GM23248 (cell line): Measurements from ENCODE around the gene VPS4A. TPM values are rescaled to one million over a fixed set of nuclear protein-coding genes. Genes with fewer than 3 reads are reported as not detected.

Experiments used
- DNase-seq: peaks from one replicate; pipeline ENCODE4 v3.0.0-alpha.2; 2015
- H2AFZ ChIP-seq: fragments of 200-600 bp; sonication (generic); 2 replicates; pipeline ENCODE4 v1.6.1; 2016; ENCODE audit warnings: antibody characterized with exemption
- H3F3A ChIP-seq: fragments of 200-600 bp; sonication (generic); 2 replicates; pipeline ENCODE4 v1.6.1; 2016; ENCODE audit warnings: mild to moderate bottlenecking, antibody characterized with exemption, mixed run types; ENCODE audit not compliant: insufficient read depth
- H3K27ac ChIP-seq: fragments of 200-600 bp; sonication (generic); 2 replicates; pipeline ENCODE4 v1.5.1; 2016; ENCODE audit warnings: mild to moderate bottlenecking
- H3K27me3 ChIP-seq: fragments of 200-600 bp; sonication (generic); replicated peaks from 2 replicates; pipeline ENCODE4 v1.6.1; 2016; ENCODE audit warnings: mild to moderate bottlenecking; ENCODE audit not compliant: insufficient read depth
- H3K36me3 ChIP-seq: fragments of 200-600 bp; sonication (generic); 2 replicates; pipeline ENCODE4 v1.6.1; 2016; ENCODE audit warnings: low read depth, mild to moderate bottlenecking
- H3K4me1 ChIP-seq: fragments of 200-600 bp; sonication (generic); 2 replicates; pipeline ENCODE4 v1.6.1; 2016; ENCODE audit warnings: mild to moderate bottlenecking; ENCODE audit not compliant: insufficient read depth
- H3K4me2 ChIP-seq: fragments of 200-600 bp; sonication (generic); one replicate; pipeline ENCODE4 v1.6.1; 2016; ENCODE audit warnings: mild to moderate bottlenecking; ENCODE audit not compliant: unreplicated experiment
- H3K4me3 ChIP-seq: fragments of 200-600 bp; sonication (generic); 2 replicates; pipeline ENCODE4 v1.5.1; 2016; ENCODE audit warnings: mild to moderate bottlenecking
- H3K79me2 ChIP-seq: fragments of 200-600 bp; sonication (generic); 2 replicates; pipeline ENCODE4 v1.6.1; 2016; ENCODE audit warnings: mild to moderate bottlenecking; ENCODE audit not compliant: insufficient read depth
- H3K9ac ChIP-seq: fragments of 200-600 bp; sonication (generic); 2 replicates; pipeline ENCODE4 v1.6.1; 2016; ENCODE audit warnings: mild to moderate bottlenecking
- H3K9me2 ChIP-seq: fragments of 200-600 bp; sonication (generic); 2 replicates; pipeline ENCODE4 v1.6.1; 2016; ENCODE audit warnings: mixed run types, mild to moderate bottlenecking, moderate library complexity; ENCODE audit not compliant: insufficient read depth
- H3K9me3 ChIP-seq: fragments of 200-600 bp; sonication (generic); one replicate; pipeline ENCODE4 v1.6.1; 2017; ENCODE audit warnings: low read depth
- H4K20me1 ChIP-seq: fragments of 200-600 bp; sonication (generic); 2 replicates; pipeline ENCODE4 v1.6.0; 2016; ENCODE audit not compliant: insufficient read depth
- EZH2 ChIP-seq: fragments of 200-600 bp; sonication (generic); IDR thresholded peaks from 2 replicates; pipeline ENCODE4 v1.6.1; 2018; ENCODE audit warnings: antibody characterized with exemption, mild to moderate bottlenecking; ENCODE audit not compliant: insufficient read depth, poor library complexity, severe bottlenecking
- EZH2phosphoT487 ChIP-seq: fragments of 200-600 bp; sonication (generic); IDR thresholded peaks from 2 replicates; pipeline ENCODE4 v1.6.1; 2018; ENCODE audit warnings: antibody characterized with exemption, moderate library complexity, mild to moderate bottlenecking, low read depth; ENCODE audit not compliant: insufficient read depth
- WGBS, 2 experiments: methylation state at CpG; one replicate each; pipeline ENCODE4 v1.1.6; 2015 to 2017; ENCODE audit warnings: low lambda C conversion rate in 2 of 2, low coverage in 1 of 2; ENCODE audit errors: missing lambda C conversion rate in 2 of 2; 5-methylcytosine and 5-hydroxymethylcytosine counted together
- in situ Hi-C: fragments of 300-500 bp; cut with MboI; formaldehyde crosslinking; loops from 2 replicates; pipeline ENCODE4 v1.15.0; 2020
- polyA plus RNA-seq: library from polyadenylated mRNA; unstranded; fragments of >200 nt; fragmentation: Nextera tagmentation; extraction: Ambion mirVana; gene quantifications from 2 replicates; pipeline ENCODE4 v1.2.1, GENCODE V29; 2016
- total RNA-seq: library from RNA; depleted of rRNA; stranded (reverse); fragments of >200 nt; shearing (Covaris generic); gene quantifications from 2 replicates; pipeline ENCODE4 v1.2.3, GENCODE V29; 2014

VPS4A gene
- total and polyA plus RNA-seq, 2 experiments from 2014 or later = 36.5 to 43.8 TPM

DNA sequence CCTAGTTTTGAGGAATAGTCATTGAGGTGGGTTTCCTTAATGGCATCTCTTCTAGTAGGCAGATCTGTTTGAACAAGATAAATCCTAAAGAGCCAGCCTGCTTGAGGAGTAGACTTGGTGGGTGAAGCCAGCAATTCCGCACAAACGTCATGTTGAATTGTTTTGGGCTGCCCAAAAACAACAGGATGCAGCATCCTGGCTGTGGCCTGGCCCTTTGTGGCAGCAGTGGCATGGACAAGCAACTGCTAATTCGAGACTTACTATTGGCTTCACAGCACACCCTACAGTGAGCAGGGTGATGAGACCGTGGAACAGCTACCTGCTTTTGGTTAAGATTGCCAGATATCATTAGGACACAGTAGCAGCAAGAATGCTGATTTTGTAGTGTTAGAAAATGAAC lies 9.3 kb upstream of the VPS4A start:
- Histone ChIP-seq H2AFZ (no peak overlapping the region), H3K4me2 (no peak overlapping the region), H3K9me3 (no peaks in the 10 kb centered on the region), H3K4me1 (no peaks in the 10 kb centered on the region; the same call in 1 of the 2 replicates), H3F3A (peaks cover 9% of the 10 kb centered on the region), H3K36me3 (peaks cover 24% of the 10 kb centered on the region), H3K9ac (no peak overlapping the region), H3K4me3 (no peak overlapping the region), H4K20me1 (no peaks in the 10 kb centered on the region), H3K9me2 (no peaks in the 10 kb centered on the region), H3K27me3 (no peaks in the 10 kb centered on the region), H3K27ac (no peak overlapping the region), H3K79me2 (no peaks in the 10 kb centered on the region)
- in situ Hi-C loops = no loop called here
- 95 to 99% methylated on average over 4 of the region's 4 CpGs for WGBS, 2 experiments
- no peak for DNase-seq
- no peak for TF ChIP-seq EZH2phosphoT487
- TF ChIP-seq EZH2 = no peak

- H3K9ac ChIP-seq = no peak overlapping the region
- DNase-seq = no peak
- WGBS, 2 experiments = 86 to 94% methylated on average over 4 of the region's 4 CpGs
- H3K9me2 ChIP-seq = no peaks in the 10 kb centered on the region
- no peak for TF ChIP-seq EZH2phosphoT487
- H3K27me3 ChIP-seq = no peaks in the 10 kb centered on the region
- H3K9me3 ChIP-seq = no peaks in the 10 kb centered on the region
- H3F3A ChIP-seq = peaks cover 9% of the 10 kb centered on the region
- H3K36me3 ChIP-seq = peaks cover 24% of the 10 kb centered on the region
- in situ Hi-C loops = no loop called here
- no peaks in the 10 kb centered on the region for H4K20me1 ChIP-seq
- no peaks in the 10 kb centered on the region for H3K79me2 ChIP-seq
- H3K4me1 ChIP-seq = no peaks in the 10 kb centered on the region; the same call in 1 of the 2 replicates
- no peak overlapping the region for H3K4me3 ChIP-seq
- no peak overlapping the region for H3K4me2 ChIP-seq
- H2AFZ ChIP-seq = no peak overlapping the region
- no peak overlapping the region for H3K27ac ChIP-seq
Observed at GRCh38 chr16:69302301-69302700, 8.8 kb upstream of the VPS4A start.

- WGBS, 2 experiments = 4 to 5% methylated on average over 1 of the region's 1 CpG
Observed at GRCh38 chr16:69306031-69306430, 5.1 kb upstream of the VPS4A start.

GRCh38 chr16:69307091-69307490 lies 4.1 kb upstream of the VPS4A start:
- Histone ChIP-seq H3K27me3 (no peaks in the 10 kb centered on the region), H3K9me3 (no peaks in the 10 kb centered on the region), H4K20me1 (no peaks in the 10 kb centered on the region), H3K79me2 (peaks cover 7% of the 10 kb centered on the region), H3K9me2 (no peaks in the 10 kb centered on the region), H3K36me3 (peaks cover 4% of the 10 kb centered on the region; the same call in 1 of the 2 replicates), H3K9ac (no peak overlapping the region), H2AFZ (no peak overlapping the region), H3K27ac (no peak overlapping the region), H3K4me1 (no peaks in the 10 kb centered on the region; the same call in 1 of the 2 replicates), H3K4me2 (no peak overlapping the region), H3K4me3 (no peak overlapping the region), H3F3A (peaks cover 19% of the 10 kb centered on the region)
- no peak for DNase-seq
- in situ Hi-C loops = no loop called here
- 13 to 16% methylated on average over 1 of the region's 1 CpG for WGBS, 2 experiments
- TF ChIP-seq EZH2 (no peak), EZH2phosphoT487 (no peak)

More at GRCh38 chr16:69306031-69306430, 5.1 kb upstream of the VPS4A start:
- H3K27me3 ChIP-seq = no peaks in the 10 kb centered on the region
- H3K27ac ChIP-seq = no peak overlapping the region
- in situ Hi-C loops = no loop called here
- H3K9me3 ChIP-seq = no peaks in the 10 kb centered on the region
- H3K4me3 ChIP-seq = no peak overlapping the region
- H3F3A ChIP-seq = peaks cover 19% of the 10 kb centered on the region
- no peaks in the 10 kb centered on the region for H3K9me2 ChIP-seq
- TF ChIP-seq EZH2 (no peak), EZH2phosphoT487 (no peak)
- H4K20me1 ChIP-seq = no peaks in the 10 kb centered on the region
- no peak overlapping the region for H2AFZ ChIP-seq
- no peaks in the 10 kb centered on the region for H3K79me2 ChIP-seq
- H3K36me3 ChIP-seq = peaks cover 6% of the 10 kb centered on the region; the same call in 1 of the 2 replicates
- DNase-seq = no peak
- no peak overlapping the region for H3K9ac ChIP-seq
- no peaks in the 10 kb centered on the region; the same call in 1 of the 2 replicates for H3K4me1 ChIP-seq
- no peak overlapping the region for H3K4me2 ChIP-seq

DNA sequence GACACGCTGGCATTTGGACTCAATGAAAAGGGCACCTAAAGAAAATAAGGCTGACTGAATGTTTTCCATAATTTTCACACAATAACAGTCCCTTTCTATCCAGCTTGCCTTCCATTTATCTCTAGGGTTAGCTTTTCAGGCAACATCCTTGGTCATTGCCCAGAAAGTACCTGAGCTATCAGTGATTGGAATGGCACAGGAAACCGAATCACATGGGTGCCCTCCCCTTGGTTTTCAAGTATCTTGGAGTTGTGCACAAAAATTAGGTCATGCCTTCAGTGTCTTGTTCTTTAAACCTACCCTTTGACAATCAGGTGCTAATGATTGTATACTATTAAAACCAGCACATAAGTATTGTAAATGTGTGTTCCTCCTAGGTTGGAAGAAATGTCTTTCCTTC lies 3.3 kb upstream of the VPS4A start:
- H3K27me3 ChIP-seq = no peaks in the 10 kb centered on the region
- WGBS, 2 experiments = 98 to 99% methylated on average over 2 of the region's 2 CpGs
- H3K27ac ChIP-seq = no peak overlapping the region
- no peaks in the 10 kb centered on the region for H3K9me3 ChIP-seq
- in situ Hi-C loops = no loop called here
- H3K9ac ChIP-seq = no peak overlapping the region
- no peak overlapping the region for H3K4me2 ChIP-seq
- no peak overlapping the region for H3K4me3 ChIP-seq
- H3K36me3 ChIP-seq = peaks cover 4% of the 10 kb centered on the region; the same call in 1 of the 2 replicates
- DNase-seq = no peak
- no peaks in the 10 kb centered on the region for H3K9me2 ChIP-seq
- H3K79me2 ChIP-seq = peaks cover 15% of the 10 kb centered on the region
- peaks cover 3% of the 10 kb centered on the region for H3K4me1 ChIP-seq
- H3F3A ChIP-seq = peaks cover 19% of the 10 kb centered on the region
- H4K20me1 ChIP-seq = no peaks in the 10 kb centered on the region
- no peak overlapping the region for H2AFZ ChIP-seq
- TF ChIP-seq EZH2 (no peak), EZH2phosphoT487 (no peak)
